ENCODE data around the gene GRHL3. TPM values are rescaled to one million over a fixed set of nuclear protein-coding genes. Genes with fewer than 3 reads are reported as not detected.

The GRHL3 gene
- total and polyA plus RNA-seq, 4 donors: 0.07 to 0.09 (median 0.09) TPM

- H3K4me1 ChIP-seq (ENCODE audit: control insufficient read depth in 4 of 4, insufficient read depth in 4 of 4, low read length in 3 of 4): peaks cover 0 to 6% (median 4%) of the 10 kb centered on the region in 4 donors
- H3K36me3 ChIP-seq (ENCODE audit: control insufficient read depth in 4 of 4, insufficient read depth in 3 of 4, low read depth in 1 of 4, low read length in 3 of 4): no peaks in the 10 kb centered on the region
- no peaks in the 10 kb centered on the region for H3K27me3 ChIP-seq (ENCODE audit: control insufficient read depth in 4 of 4, insufficient read depth in 4 of 4, low read length in 3 of 4)
- no peak overlapping the region for H3K4me3 ChIP-seq (ENCODE audit: low read depth in 1 of 3, low read length in 3 of 3)
- DNase-seq (ENCODE audit: low spot score): no peak
- no peaks in the 10 kb centered on the region for H3K9me3 ChIP-seq (ENCODE audit: control insufficient read depth in 4 of 4, low read length in 3 of 4)
- TF ChIP-seq, protein P1, sequence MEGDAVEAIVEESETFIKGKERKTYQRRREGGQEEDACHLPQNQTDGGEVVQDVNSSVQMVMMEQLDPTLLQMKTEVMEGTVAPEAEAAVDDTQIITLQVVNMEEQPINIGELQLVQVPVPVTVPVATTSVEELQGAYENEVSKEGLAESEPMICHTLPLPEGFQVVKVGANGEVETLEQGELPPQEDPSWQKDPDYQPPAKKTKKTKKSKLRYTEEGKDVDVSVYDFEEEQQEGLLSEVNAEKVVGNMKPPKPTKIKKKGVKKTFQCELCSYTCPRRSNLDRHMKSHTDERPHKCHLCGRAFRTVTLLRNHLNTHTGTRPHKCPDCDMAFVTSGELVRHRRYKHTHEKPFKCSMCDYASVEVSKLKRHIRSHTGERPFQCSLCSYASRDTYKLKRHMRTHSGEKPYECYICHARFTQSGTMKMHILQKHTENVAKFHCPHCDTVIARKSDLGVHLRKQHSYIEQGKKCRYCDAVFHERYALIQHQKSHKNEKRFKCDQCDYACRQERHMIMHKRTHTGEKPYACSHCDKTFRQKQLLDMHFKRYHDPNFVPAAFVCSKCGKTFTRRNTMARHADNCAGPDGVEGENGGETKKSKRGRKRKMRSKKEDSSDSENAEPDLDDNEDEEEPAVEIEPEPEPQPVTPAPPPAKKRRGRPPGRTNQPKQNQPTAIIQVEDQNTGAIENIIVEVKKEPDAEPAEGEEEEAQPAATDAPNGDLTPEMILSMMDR (IDR thresholded peaks at IDR 0.05; ENCODE audit: low read depth, low read length, missing input control): no peak
- no peak for TF ChIP-seq RAD21 (IDR thresholded peaks at IDR 0.05)
- no peak for TF ChIP-seq FOXA2 (IDR thresholded peaks at IDR 0.05)
- no peak for TF ChIP-seq HNF4A (conservative IDR thresholded peaks at IDR 0.05)
- TF ChIP-seq TAF1 (conservative IDR thresholded peaks at IDR 0.05): no peak
- TF ChIP-seq, protein P2, sequence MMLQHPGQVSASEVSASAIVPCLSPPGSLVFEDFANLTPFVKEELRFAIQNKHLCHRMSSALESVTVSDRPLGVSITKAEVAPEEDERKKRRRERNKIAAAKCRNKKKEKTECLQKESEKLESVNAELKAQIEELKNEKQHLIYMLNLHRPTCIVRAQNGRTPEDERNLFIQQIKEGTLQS (IDR thresholded peaks at IDR 0.05): no peak
- no peak for TF ChIP-seq GABPA (IDR thresholded peaks at IDR 0.05 in 1 of 2, conservative IDR thresholded peaks at IDR 0.05 in 1 of 2)
- no peak for TF ChIP-seq YY1 (IDR thresholded peaks at IDR 0.05)
- no peak for TF ChIP-seq ZBTB33 (IDR thresholded peaks at IDR 0.05)
- 92% methylated on average over 13 of the region's 13 CpGs for WGBS
- no peak overlapping the region for H3K9ac ChIP-seq (ENCODE audit: low read depth in 1 of 2, low read length in 2 of 2)
- no peak overlapping the region for H3K27ac ChIP-seq (ENCODE audit: low read depth in 1 of 2, low read length in 2 of 2)
Observed at GRCh38 chr1:24374891-24375786, 56.0 kb downstream of the GRHL3 start.

GRCh38 chr1:24379733-24380315 is 60.7 kb downstream of the GRHL3 start:
- Histone ChIP-seq H3K9me3 (ENCODE audit: control insufficient read depth in 4 of 4, low read length in 3 of 4) (no peaks in the 10 kb centered on the region), H3K4me3 (ENCODE audit: low read depth in 1 of 3, low read length in 3 of 3) (no peak overlapping the region), H3K36me3 (ENCODE audit: control insufficient read depth in 4 of 4, insufficient read depth in 3 of 4, low read depth in 1 of 4, low read length in 3 of 4) (no peaks in the 10 kb centered on the region), H3K9ac (ENCODE audit: low read depth in 1 of 2, low read length in 2 of 2) (no peak overlapping the region), H3K4me1 (ENCODE audit: control insufficient read depth in 4 of 4, insufficient read depth in 4 of 4, low read length in 3 of 4) (peaks cover 4 to 16% (median 14%) of the 10 kb centered on the region in 4 donors), H3K27ac (ENCODE audit: low read depth in 1 of 2, low read length in 2 of 2) (no peak overlapping the region), H3K27me3 (ENCODE audit: control insufficient read depth in 4 of 4, insufficient read depth in 4 of 4, low read length in 3 of 4) (no peaks in the 10 kb centered on the region)
- no peak for DNase-seq (ENCODE audit: low spot score)
- 87% methylated on average over 8 of the region's 8 CpGs for WGBS
- no peak for TF ChIP-seq SP1 (IDR thresholded peaks at IDR 0.05)
- TF ChIP-seq, protein P1 (IDR thresholded peaks at IDR 0.05; ENCODE audit: low read depth, low read length, missing input control): no peak
- TF ChIP-seq REST (IDR thresholded peaks at IDR 0.05): no peak
- TF ChIP-seq YY1 (IDR thresholded peaks at IDR 0.05): no peak
- no peak for TF ChIP-seq GABPA (IDR thresholded peaks at IDR 0.05 in 1 of 2, conservative IDR thresholded peaks at IDR 0.05 in 1 of 2)
- TF ChIP-seq, protein P2 (IDR thresholded peaks at IDR 0.05): no peak
- no peak for TF ChIP-seq MAX (IDR thresholded peaks at IDR 0.05)
